Central memory CD8-positive, alpha-beta T cell (primary cell): ENCODE results near the gene TMPRSS3.

Experiments
- ATAC-seq: fragments of 150-1000 bp; cut with Tn5 transposase; replicated peaks from 2 replicates; pipeline ENCODE4 v1.10.0; 2022; ENCODE audit warnings: mild to moderate bottlenecking, moderate FRiP score, moderate number of reproducible peaks; ENCODE audit not compliant: poor library complexity, severe bottlenecking; ENCODE audit errors: extremely low read depth
- DNase-seq, 2 donors: peaks; one replicate each; pipeline ENCODE4 v3.0.0; 2021; ENCODE audit warnings: low spot score in 2 of 2
- H3K27ac Mint-ChIP-seq: one replicate; pipeline ENCODE4 v1.8.0; 2022; ENCODE audit warnings: low read depth, mild to moderate bottlenecking, moderate library complexity, mixed read lengths
- H3K27me3 Mint-ChIP-seq: one replicate; pipeline ENCODE4 v1.8.0; 2022; ENCODE audit warnings: mixed read lengths
- H3K36me3 Mint-ChIP-seq: one replicate; pipeline ENCODE4 v1.8.0; 2022; ENCODE audit warnings: mild to moderate bottlenecking, moderate library complexity, mixed read lengths; ENCODE audit not compliant: insufficient read depth
- H3K4me1 Mint-ChIP-seq: one replicate; pipeline ENCODE4 v1.8.0; 2022; ENCODE audit warnings: mixed read lengths
- H3K4me3 Mint-ChIP-seq: one replicate; pipeline ENCODE4 v1.8.0; 2022; ENCODE audit warnings: mild to moderate bottlenecking, moderate library complexity, mixed read lengths
- H3K9me3 Mint-ChIP-seq: one replicate; pipeline ENCODE4 v1.8.0; 2022; ENCODE audit warnings: mixed read lengths

Gene TMPRSS3

DNA sequence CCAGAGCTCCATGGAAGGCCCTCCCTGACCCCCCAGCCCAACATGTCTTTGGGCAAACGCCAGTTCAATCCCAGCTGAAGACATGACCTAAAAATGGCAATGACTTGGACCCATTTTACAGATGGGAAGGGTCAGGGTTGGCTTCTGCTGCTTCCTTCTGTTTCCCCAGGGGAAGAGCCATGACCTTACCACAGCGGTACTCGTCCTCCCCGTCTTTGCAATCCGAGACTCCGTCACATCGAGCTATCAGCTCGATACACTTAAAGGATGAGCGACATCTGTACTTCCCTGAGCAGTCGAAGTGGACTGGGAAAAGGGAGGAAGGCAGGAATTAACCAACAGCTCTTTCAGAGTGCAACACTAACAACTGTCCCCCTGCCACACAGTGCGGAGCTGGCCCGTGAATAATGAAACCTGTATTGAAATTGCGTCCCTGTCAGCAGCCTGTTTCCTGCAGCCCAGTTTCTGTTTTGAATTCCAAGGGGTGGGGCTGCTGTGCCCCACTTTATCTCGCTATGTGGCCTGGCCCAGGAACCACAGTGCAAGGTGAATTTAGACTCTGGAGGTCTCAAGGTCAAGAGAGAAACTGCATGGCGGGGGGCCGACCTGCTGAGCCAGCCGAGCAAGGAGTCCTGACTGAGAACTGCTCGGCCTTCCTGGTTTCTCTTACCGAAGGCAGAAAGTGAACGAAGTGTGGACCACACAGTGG lies 7.0 kb downstream of the TMPRSS3 start:
- no peak for ATAC-seq
- Mint-ChIP-seq H3K27me3 (no peaks in the 10 kb centered on the region), H3K27ac (no peak overlapping the region), H3K4me3 (no peak overlapping the region), H3K36me3 (no peaks in the 10 kb centered on the region), H3K9me3 (peaks cover 5% of the 10 kb centered on the region), H3K4me1 (peaks cover 13% of the 10 kb centered on the region)
- no peak for DNase-seq

DNA sequence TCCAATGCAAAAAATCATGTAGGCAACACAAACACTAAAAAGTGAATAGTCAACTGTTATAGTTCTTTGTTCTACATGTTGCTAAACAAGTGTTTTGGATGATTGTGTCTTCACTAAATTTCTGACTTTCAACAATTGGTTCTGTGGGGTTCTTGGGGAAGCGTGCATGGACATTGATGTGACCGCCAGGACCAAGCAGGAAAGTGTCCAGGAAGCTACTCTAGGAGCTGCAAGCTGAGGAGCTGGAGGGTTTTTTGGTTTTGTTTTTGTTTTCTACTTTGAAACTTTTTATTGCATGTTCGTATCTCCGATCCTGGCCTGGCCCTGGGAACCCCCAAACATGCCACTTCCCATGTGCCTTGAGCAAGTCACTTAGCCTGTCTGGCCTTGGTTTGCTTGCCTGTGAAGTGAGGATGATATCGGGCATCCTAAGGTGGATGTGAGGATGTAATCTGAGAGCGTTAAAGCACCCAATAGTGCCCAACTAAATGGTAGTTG lies 8.0 kb downstream of the TMPRSS3 start:
- Mint-ChIP-seq H3K36me3 (no peaks in the 10 kb centered on the region), H3K27ac (no peak overlapping the region), H3K27me3 (no peaks in the 10 kb centered on the region), H3K4me3 (no peak overlapping the region), H3K4me1 (peaks cover 6% of the 10 kb centered on the region), H3K9me3 (peaks cover 5% of the 10 kb centered on the region)
- DNase-seq (no peak), ATAC-seq (no peak)

DNA sequence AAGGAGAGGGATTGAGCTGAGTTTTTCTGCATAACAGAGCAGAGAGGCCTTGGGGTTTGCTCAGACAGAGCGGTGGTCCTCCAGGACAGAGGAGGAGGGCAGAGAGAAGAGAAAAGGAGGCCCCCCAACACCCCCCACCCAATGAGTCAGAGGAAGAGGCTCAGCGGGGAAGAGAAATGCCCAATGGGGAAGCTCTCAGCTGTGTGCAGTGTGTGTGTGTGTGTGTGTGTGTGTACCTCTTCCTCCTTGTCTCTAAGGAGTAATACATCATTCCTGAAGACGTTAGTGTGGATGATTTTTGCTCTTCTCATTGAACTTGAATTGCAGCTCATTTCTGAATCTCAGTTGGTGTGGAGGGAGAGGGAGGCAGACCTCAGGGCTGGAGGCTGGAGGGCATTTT lies 8.7 kb downstream of the TMPRSS3 start:
- peaks cover 6% of the 10 kb centered on the region for H3K4me1 Mint-ChIP-seq

DNA sequence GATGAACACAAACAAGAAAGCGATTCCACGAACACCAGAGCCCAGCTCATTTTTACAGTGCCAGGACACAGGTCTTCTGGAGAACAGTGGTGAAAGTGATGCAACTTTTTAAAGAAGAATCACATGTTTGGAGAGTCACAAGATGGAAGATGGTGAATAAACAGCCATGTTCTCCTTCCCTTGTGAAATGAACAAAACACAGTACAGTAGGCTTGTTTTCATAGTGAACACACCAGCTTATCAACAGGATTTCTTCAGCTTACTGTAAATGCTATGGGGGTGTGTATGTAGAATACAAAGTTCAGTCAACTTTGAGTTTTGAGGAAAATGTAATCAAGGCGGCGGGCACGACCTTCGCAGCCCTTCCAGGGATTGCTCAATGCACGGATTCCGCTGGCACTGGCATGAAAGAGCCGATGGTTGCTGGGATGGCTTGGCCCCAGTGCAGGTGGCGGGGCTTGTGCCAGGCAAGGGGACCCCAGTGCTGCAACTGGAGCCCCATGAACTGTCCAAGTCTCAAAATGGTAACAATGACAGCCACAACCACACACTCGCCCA lies 9.7 kb downstream of the TMPRSS3 start:
- Mint-ChIP-seq H3K27me3 (no peaks in the 10 kb centered on the region), H3K36me3 (no peaks in the 10 kb centered on the region), H3K4me1 (peaks cover 6% of the 10 kb centered on the region), H3K4me3 (no peak overlapping the region), H3K9me3 (peaks cover 12% of the 10 kb centered on the region), H3K27ac (no peak overlapping the region)
- ATAC-seq (no peak), DNase-seq (no peak)

More for the DNA sequence above, 8.7 kb downstream of the TMPRSS3 start:
- H3K27me3 Mint-ChIP-seq, result no peaks in the 10 kb centered on the region
- DNase-seq (no peak), ATAC-seq (no peak)
- peaks cover 5% of the 10 kb centered on the region for H3K9me3 Mint-ChIP-seq
- no peak overlapping the region for H3K4me3 Mint-ChIP-seq
- no peaks in the 10 kb centered on the region for H3K36me3 Mint-ChIP-seq
- H3K27ac Mint-ChIP-seq, result no peak overlapping the region

DNA sequence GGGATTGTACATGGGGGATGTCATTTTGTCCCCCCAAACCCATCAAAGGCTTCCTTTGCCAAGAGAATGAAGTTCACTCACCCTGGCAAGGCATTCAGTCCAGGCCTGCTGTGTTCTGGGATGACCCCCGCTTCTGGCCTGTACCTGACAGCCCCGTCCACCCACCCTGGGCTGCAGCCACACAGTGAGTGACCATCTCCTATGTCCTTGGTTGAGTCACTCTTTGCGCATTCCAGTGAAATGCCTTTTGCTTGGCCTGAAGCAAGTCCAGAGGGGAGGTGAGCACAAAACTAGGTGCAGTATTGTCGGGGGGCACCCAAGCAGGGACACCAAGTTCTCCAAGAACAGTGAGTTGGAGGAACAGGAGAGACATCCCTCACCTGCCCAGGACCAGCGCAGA lies 10.2 kb downstream of the TMPRSS3 start:
- peaks cover 12% of the 10 kb centered on the region for H3K9me3 Mint-ChIP-seq
- ATAC-seq (no peak), DNase-seq (no peak)
- no peak overlapping the region for H3K27ac Mint-ChIP-seq
- H3K36me3 Mint-ChIP-seq, result no peaks in the 10 kb centered on the region
- no peak overlapping the region for H3K4me3 Mint-ChIP-seq
- peaks cover 6% of the 10 kb centered on the region for H3K4me1 Mint-ChIP-seq
- H3K27me3 Mint-ChIP-seq, result no peaks in the 10 kb centered on the region

DNA sequence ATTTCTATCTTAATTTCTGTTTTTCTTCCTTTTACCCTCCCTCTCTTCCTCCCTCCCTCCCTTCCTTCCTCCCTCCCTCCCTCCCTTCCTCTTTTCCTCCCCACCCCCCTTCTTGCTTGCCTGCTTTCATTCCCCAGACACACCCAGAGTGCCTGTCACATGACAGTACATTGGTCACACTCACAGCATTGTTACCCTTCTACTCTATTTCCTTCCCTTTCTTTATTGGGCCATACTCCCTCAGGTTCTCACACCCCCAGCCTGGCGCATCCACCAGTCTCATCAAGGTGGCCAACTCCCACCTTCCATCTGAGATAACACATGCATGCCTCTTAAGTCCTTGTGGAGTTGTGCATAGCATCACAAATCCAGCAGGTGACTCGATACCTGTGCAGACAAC lies 10.9 kb downstream of the TMPRSS3 start:
- Mint-ChIP-seq H3K27ac (peak overlapping the region; percentile 60), H3K27me3 (no peaks in the 10 kb centered on the region), H3K4me1 (peaks cover 6% of the 10 kb centered on the region), H3K4me3 (no peak overlapping the region), H3K36me3 (no peaks in the 10 kb centered on the region), H3K9me3 (peaks cover 12% of the 10 kb centered on the region)
- no peak for ATAC-seq
- DNase-seq, result no peak

DNA sequence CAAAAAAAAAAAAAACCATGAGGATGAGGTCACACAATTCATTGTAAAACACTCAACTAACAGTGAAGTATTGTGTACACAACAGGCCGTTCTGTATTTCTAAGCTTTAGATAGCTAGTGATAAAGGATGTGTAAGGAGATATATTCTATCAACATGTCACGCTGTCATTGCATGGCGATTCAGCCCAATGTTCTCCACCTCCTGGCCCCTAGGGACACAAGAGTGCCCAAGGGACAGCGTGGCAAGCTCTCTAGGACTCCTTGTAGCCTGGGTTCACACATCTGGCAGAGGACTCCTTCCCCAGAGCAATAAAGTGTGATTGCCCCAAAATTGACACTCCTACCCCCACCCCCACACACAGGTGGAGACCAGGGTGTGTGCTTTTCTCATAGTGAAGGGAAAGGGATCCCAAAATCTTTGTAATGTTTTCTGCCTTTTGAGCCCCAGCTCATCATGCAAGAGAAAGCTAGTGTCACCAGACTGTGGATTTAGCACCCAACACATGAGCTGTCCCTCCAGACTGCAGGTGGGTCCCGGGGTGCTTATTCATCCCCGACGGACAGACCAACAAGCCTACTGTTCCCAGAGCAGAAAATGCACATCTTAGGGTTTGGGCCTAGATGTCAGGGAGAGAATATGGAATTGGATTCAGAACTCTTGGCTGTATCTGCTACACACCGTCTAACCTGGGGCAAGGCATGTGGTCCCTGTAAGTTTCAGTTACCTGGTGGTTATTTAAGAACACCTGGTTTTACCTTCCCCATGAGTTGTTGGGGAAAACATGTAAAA lies 11.5 kb downstream of the TMPRSS3 start:
- DNase-seq (no peak), ATAC-seq (no peak)
- Mint-ChIP-seq H3K9me3 (peaks cover 12% of the 10 kb centered on the region), H3K27me3 (no peaks in the 10 kb centered on the region), H3K27ac (no peak overlapping the region), H3K4me3 (no peak overlapping the region), H3K36me3 (no peaks in the 10 kb centered on the region), H3K4me1 (peaks cover 6% of the 10 kb centered on the region)

DNA sequence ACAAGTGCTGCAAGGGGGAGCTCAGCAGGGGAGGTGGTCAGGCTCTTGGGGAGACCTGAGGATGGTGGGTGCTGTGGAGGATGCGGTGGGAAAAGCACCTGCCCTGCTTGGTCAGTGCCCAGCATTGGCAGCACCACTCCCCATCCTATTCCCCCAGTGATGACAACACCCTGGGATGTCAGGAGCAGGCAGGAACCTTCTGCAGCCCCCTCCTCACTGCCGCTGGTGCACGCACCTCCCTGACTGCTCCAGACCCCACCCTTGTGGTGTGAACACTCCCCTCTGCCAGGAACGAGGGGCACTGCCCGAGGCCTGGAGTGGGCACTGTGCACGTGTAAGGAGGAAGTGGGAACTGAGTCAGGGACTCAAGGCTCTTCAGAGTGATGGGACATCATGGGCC lies 12.5 kb downstream of the TMPRSS3 start:
- Mint-ChIP-seq H3K27ac (peak overlapping the region; percentile 46), H3K4me3 (no peak overlapping the region), H3K9me3 (peaks cover 12% of the 10 kb centered on the region), H3K27me3 (no peaks in the 10 kb centered on the region), H3K36me3 (no peaks in the 10 kb centered on the region), H3K4me1 (peaks cover 6% of the 10 kb centered on the region)
- ATAC-seq (no peak), DNase-seq (no peak)

DNA sequence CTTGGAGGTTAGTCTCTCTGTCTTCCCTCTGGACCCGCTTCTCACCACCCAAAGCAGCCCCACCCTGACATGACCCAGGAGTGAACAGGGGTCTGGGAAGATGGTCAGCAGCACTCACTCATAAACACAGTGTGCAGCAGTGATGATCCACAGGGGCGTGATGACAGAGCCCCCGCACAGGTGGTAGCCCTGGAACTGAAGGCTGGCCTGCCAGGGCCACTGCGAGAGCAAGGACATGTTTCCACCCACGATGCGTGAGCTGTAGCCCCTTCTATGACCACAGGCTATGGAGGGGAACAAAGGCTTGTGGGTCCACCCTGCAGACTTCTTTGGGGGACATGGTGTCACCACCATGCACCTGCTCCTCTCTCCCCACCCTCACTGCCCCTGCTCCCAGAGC lies 12.9 kb downstream of the TMPRSS3 start:
- ATAC-seq (no peak), DNase-seq (no peak)
- Mint-ChIP-seq H3K36me3 (no peaks in the 10 kb centered on the region), H3K9me3 (peaks cover 12% of the 10 kb centered on the region), H3K4me1 (peaks cover 6% of the 10 kb centered on the region), H3K27me3 (no peaks in the 10 kb centered on the region), H3K4me3 (no peak overlapping the region), H3K27ac (peak overlapping the region; percentile 46)

DNA sequence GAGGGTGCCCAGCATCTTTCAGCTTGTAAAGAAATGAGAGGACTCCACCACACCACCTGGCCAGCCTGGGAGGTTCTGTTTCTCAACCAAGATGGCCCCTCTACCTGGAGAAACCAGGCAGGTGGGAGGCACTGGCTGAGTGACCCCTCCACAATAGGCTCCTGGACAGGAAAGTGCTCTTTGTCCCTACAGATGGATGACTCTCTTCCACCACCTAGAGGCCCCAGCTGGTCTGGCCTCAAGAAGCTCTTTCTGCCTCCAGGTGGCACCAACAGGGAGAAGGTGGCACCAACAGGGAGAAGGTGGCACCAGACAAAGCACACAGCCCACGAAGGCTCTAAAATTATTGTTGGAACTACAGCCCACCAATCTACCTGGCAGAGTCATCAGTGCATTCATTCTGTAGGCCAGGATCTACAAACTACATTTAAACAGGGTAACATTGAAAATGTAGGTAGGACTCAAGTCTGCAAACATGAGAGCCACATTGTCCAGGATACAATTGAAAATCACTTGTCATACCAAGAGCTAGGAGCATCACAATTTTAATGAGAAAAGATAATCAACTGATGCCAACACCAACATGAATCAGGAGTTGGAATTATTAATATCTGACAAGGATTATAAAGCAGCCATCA lies 14.4 kb downstream of the TMPRSS3 start:
- Mint-ChIP-seq H3K4me3 (no peak overlapping the region), H3K36me3 (no peaks in the 10 kb centered on the region), H3K27me3 (no peaks in the 10 kb centered on the region), H3K9me3 (peaks cover 12% of the 10 kb centered on the region), H3K4me1 (peaks cover 6% of the 10 kb centered on the region), H3K27ac (no peak overlapping the region)
- ATAC-seq (no peak), DNase-seq (no peak)

DNA sequence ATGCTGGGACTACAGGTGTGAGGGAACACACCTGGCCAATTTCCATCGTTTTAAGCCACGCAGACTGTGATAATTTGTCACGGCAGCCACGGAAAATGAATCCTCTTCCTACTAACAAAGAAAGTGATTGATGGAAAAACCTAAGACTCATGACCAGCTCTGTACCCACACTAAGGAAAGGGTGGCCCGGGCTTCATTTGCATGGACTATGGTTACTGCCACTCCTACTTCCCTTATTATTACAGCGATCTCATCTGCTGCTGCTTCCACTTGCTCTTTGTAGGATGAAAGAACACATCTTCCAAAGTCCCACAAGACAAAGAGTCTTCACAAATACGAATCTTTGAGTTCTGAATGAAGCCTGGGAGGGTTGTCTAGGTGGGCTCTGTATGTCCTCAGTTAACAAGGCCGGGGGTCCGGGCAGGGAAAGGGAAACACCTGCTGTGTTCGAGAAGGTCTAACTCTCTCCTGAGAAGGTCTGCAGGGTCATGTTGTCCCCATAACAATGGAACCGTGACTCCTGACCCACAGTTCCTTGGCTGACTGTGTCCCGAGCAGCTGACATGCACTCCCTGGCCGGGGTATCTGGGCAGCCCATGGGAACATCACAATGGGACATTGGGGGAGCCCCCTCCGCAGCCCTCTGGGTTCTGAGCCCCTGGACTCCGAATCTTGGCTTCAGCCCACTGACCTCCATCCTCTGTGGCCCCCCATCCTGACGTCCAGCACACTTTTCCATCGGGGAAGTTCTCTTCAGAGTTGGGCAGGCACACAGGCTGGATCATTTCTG lies 16.2 kb downstream of the TMPRSS3 start:
- Mint-ChIP-seq H3K36me3 (no peaks in the 10 kb centered on the region), H3K27ac (no peak overlapping the region), H3K9me3 (peaks cover 8% of the 10 kb centered on the region), H3K4me3 (no peak overlapping the region), H3K4me1 (no peaks in the 10 kb centered on the region), H3K27me3 (no peaks in the 10 kb centered on the region)
- no peak for ATAC-seq
- DNase-seq, result no peak

DNA sequence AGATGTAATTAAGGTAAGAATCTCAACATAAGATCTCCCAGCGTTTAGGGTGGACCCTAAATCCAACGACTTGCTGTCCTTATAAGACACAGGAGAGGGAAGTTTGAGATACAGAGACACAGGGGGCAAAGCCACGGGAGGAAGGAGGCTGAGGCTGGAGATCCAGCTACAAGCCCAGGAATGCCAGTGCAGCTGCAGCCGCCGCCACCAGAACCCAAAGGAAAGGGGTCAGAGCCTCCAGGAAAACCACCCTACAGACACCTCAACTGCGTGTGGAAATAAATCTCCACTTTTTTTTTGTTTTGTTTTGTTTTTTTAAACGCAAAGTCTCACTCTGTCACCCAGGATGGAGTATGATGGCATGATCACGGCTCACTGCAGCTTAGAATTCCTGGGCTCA lies 17.4 kb downstream of the TMPRSS3 start:
- H3K9me3 Mint-ChIP-seq, result peaks cover 8% of the 10 kb centered on the region

More for the DNA sequence above, 17.4 kb downstream of the TMPRSS3 start:
- Mint-ChIP-seq H3K4me3 (no peak overlapping the region), H3K4me1 (no peaks in the 10 kb centered on the region), H3K36me3 (no peaks in the 10 kb centered on the region), H3K27ac (no peak overlapping the region), H3K27me3 (no peaks in the 10 kb centered on the region)
- DNase-seq (no peak), ATAC-seq (no peak)
